ENCODE data around the gene MED23.

The MED23 gene

DNA sequence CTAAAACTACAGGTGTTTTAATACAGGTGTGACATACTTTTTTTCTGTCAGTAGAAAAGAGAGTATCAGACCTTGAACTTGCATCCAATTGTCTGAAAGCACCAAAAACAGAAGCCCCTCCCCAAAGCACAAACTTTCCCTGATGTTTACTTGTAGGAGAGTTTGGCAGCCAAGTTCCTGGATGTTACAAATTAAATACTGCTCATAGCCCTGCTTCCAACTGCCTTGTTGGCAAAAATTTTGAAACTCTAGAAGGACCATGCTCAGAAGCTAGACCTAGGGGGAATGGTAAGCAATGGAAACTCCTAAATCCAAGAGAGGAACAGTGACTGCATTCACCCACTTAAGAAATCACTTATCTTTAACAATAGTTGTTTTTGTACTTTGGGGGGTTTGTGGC lies 72.0 kb downstream of the MED23 start:
- Histone ChIP-seq H3K4me3 (ENCODE audit: low read length, poor library complexity, severe bottlenecking) (no peak overlapping the region), H3K79me2 (ENCODE audit: insufficient read depth, low read length) (no peaks in the 10 kb centered on the region), H3K4me1 (ENCODE audit: insufficient read depth, low read length, poor library complexity, severe bottlenecking) (no peaks in the 10 kb centered on the region), H3K9me2 (replicated peaks; ENCODE audit: low read depth, low read length) (no peaks in the 10 kb centered on the region), H3K36me3 (ENCODE audit: insufficient read depth, low read length) (no peaks in the 10 kb centered on the region), H3K9me3 (ENCODE audit: insufficient read depth, low read depth, low read length) (no peaks in the 10 kb centered on the region), H2AFZ (ENCODE audit: low read length) (no peak overlapping the region), H3K4me2 (ENCODE audit: low read depth, low read length, poor library complexity, severe bottlenecking) (no peak overlapping the region), H4K20me1 (ENCODE audit: insufficient read depth, low read length, poor library complexity, severe bottlenecking) (no peaks in the 10 kb centered on the region), H3K27me3 (ENCODE audit: insufficient read depth, low read length, poor library complexity, severe bottlenecking) (no peaks in the 10 kb centered on the region), H3K9ac (ENCODE audit: low read depth, low read length, poor library complexity, severe bottlenecking) (no peak overlapping the region), H3F3A (ENCODE audit: low read depth) (no peaks in the 10 kb centered on the region)
- TF ChIP-seq, protein P1, sequence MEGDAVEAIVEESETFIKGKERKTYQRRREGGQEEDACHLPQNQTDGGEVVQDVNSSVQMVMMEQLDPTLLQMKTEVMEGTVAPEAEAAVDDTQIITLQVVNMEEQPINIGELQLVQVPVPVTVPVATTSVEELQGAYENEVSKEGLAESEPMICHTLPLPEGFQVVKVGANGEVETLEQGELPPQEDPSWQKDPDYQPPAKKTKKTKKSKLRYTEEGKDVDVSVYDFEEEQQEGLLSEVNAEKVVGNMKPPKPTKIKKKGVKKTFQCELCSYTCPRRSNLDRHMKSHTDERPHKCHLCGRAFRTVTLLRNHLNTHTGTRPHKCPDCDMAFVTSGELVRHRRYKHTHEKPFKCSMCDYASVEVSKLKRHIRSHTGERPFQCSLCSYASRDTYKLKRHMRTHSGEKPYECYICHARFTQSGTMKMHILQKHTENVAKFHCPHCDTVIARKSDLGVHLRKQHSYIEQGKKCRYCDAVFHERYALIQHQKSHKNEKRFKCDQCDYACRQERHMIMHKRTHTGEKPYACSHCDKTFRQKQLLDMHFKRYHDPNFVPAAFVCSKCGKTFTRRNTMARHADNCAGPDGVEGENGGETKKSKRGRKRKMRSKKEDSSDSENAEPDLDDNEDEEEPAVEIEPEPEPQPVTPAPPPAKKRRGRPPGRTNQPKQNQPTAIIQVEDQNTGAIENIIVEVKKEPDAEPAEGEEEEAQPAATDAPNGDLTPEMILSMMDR (conservative IDR thresholded peaks at IDR 0.05; ENCODE audit: low read length), result no peak
- no peak for TF ChIP-seq EZH2phosphoT487 (IDR thresholded peaks at IDR 0.05; ENCODE audit: borderline replicate concordance)

DNA sequence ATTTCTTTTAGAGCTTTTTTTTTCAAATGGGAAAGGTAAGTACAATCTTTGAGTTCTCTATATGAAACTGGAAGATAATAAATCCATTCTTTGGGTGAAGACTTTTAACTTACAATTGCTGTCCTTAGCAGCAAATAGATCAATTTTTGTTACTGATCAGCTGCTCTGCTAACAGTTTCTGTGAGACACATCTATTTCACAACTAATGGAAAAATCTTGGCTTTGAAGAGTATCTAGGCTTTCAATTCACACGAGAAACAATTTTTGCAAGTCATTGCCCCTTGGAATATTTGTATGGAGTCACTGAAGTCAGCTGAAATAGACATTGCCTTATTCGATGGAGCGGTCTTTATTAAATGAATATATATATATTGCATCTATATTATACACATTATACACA lies 75.5 kb downstream of the MED23 start:
- no peak overlapping the region for H3K4me3 ChIP-seq (ENCODE audit: low read length, poor library complexity, severe bottlenecking)
- H3K4me1 ChIP-seq (ENCODE audit: insufficient read depth, low read length, poor library complexity, severe bottlenecking), result no peaks in the 10 kb centered on the region
- H2AFZ ChIP-seq (ENCODE audit: low read length), result no peak overlapping the region
- no peaks in the 10 kb centered on the region for H3K9me3 ChIP-seq (ENCODE audit: insufficient read depth, low read depth, low read length)
- H3K9me2 ChIP-seq (replicated peaks; ENCODE audit: low read depth, low read length), result no peaks in the 10 kb centered on the region
- no peaks in the 10 kb centered on the region for H3K79me2 ChIP-seq (ENCODE audit: insufficient read depth, low read length)
- H3K27me3 ChIP-seq (ENCODE audit: insufficient read depth, low read length, poor library complexity, severe bottlenecking), result no peaks in the 10 kb centered on the region
- no peak for TF ChIP-seq EZH2phosphoT487 (IDR thresholded peaks at IDR 0.05; ENCODE audit: borderline replicate concordance)
- TF ChIP-seq, protein P1 (conservative IDR thresholded peaks at IDR 0.05; ENCODE audit: low read length), result no peak
- H3F3A ChIP-seq (ENCODE audit: low read depth), result no peaks in the 10 kb centered on the region
- H3K9ac ChIP-seq (ENCODE audit: low read depth, low read length, poor library complexity, severe bottlenecking), result no peak overlapping the region
- no peaks in the 10 kb centered on the region for H4K20me1 ChIP-seq (ENCODE audit: insufficient read depth, low read length, poor library complexity, severe bottlenecking)
- no peaks in the 10 kb centered on the region for H3K36me3 ChIP-seq (ENCODE audit: insufficient read depth, low read length)
- no peak overlapping the region for H3K4me2 ChIP-seq (ENCODE audit: low read depth, low read length, poor library complexity, severe bottlenecking)

DNA sequence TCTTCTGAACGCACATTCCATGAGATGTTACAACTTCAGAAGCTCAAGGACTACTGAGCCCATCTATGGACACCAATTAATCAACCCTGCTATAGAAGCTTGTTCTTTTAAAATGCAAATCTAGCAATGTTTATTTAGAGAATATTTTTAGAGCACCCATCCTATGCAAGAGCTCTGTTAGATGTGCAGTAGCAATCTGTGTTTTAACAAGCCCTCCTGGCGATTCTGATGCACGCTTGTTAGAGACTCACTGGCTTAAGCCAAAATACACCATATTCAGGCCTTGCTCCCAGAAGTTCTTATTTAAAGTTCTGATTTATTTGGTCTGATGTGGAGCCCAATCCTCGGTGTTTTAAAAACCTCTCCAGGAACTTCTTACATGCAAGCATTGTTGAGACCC lies 76.1 kb downstream of the MED23 start:
- Histone ChIP-seq H2AFZ (ENCODE audit: low read length) (no peak overlapping the region), H3K36me3 (ENCODE audit: insufficient read depth, low read length) (no peaks in the 10 kb centered on the region), H4K20me1 (ENCODE audit: insufficient read depth, low read length, poor library complexity, severe bottlenecking) (no peaks in the 10 kb centered on the region), H3K4me3 (ENCODE audit: low read length, poor library complexity, severe bottlenecking) (no peak overlapping the region), H3F3A (ENCODE audit: low read depth) (no peaks in the 10 kb centered on the region), H3K27me3 (ENCODE audit: insufficient read depth, low read length, poor library complexity, severe bottlenecking) (no peaks in the 10 kb centered on the region), H3K9me2 (replicated peaks; ENCODE audit: low read depth, low read length) (no peaks in the 10 kb centered on the region), H3K4me2 (ENCODE audit: low read depth, low read length, poor library complexity, severe bottlenecking) (no peak overlapping the region), H3K9me3 (ENCODE audit: insufficient read depth, low read depth, low read length) (no peaks in the 10 kb centered on the region), H3K4me1 (ENCODE audit: insufficient read depth, low read length, poor library complexity, severe bottlenecking) (no peaks in the 10 kb centered on the region), H3K79me2 (ENCODE audit: insufficient read depth, low read length) (no peaks in the 10 kb centered on the region), H3K9ac (ENCODE audit: low read depth, low read length, poor library complexity, severe bottlenecking) (no peak overlapping the region)
- TF ChIP-seq, protein P1 (conservative IDR thresholded peaks at IDR 0.05; ENCODE audit: low read length), result no peak
- no peak for TF ChIP-seq EZH2phosphoT487 (IDR thresholded peaks at IDR 0.05; ENCODE audit: borderline replicate concordance)

All from Loucy (cell line).